ENCODE measurements around the gene DIRAS1. TPM values are rescaled to one million over a fixed set of nuclear protein-coding genes. Genes with fewer than 3 reads are reported as not detected.

DIRAS1 gene
- total and polyA plus RNA-seq, 4 donors: 0.01 to 0.09 (median 0.08) TPM; not detected in 1

- H3K9me3 ChIP-seq (ENCODE audit: control insufficient read depth in 4 of 4, low read length in 3 of 4): no peaks in the 10 kb centered on the region
- no peak for TF ChIP-seq GABPA (IDR thresholded peaks at IDR 0.05 in 1 of 2, conservative IDR thresholded peaks at IDR 0.05 in 1 of 2)
- TF ChIP-seq MAX (IDR thresholded peaks at IDR 0.05): no peak
- no peaks in the 10 kb centered on the region for H3K27me3 ChIP-seq (ENCODE audit: control insufficient read depth in 4 of 4, insufficient read depth in 4 of 4, low read length in 3 of 4)
- peak; percentile 97 for DNase-seq (ENCODE audit: low spot score)
- WGBS: 3% methylated on average over 77 of the region's 77 CpGs
- no peak within 1 kb of the TSS for H3K9ac ChIP-seq (ENCODE audit: low read depth in 1 of 2, low read length in 2 of 2)
- peak within 1 kb of the TSS in 2 of 3 donors; percentile 68 to 87 for H3K4me3 ChIP-seq (ENCODE audit: low read depth in 1 of 3, low read length in 3 of 3)
- H3K4me1 ChIP-seq (ENCODE audit: control insufficient read depth in 4 of 4, insufficient read depth in 4 of 4, low read length in 3 of 4): peaks cover 2 to 7% (median 4%) of the 10 kb centered on the region in 4 donors
- H3K36me3 ChIP-seq (ENCODE audit: control insufficient read depth in 4 of 4, insufficient read depth in 3 of 4, low read depth in 1 of 4, low read length in 3 of 4): no peaks in the 10 kb centered on the region
- H3K27ac ChIP-seq (ENCODE audit: low read depth in 1 of 2, low read length in 2 of 2): no peak within 1 kb of the TSS
Observed at GRCh38 chr19:2702170-2703076, 18.7 kb downstream of the DIRAS1 start, which contains the start of gene GNG7. GNG7 (minus strand) TSS chr19:2702694; CDS start chr19:2520688, 182,006 bp downstream.

- Histone ChIP-seq H3K36me3 (ENCODE audit: control insufficient read depth in 4 of 4, insufficient read depth in 3 of 4, low read depth in 1 of 4, low read length in 3 of 4) (no peaks in the 10 kb centered on the region), H3K27ac (ENCODE audit: low read depth in 1 of 2, low read length in 2 of 2) (no peak overlapping the region), H3K27me3 (ENCODE audit: control insufficient read depth in 4 of 4, insufficient read depth in 4 of 4, low read length in 3 of 4) (no peaks in the 10 kb centered on the region), H3K4me3 (ENCODE audit: low read depth in 1 of 3, low read length in 3 of 3) (peak overlapping the region in 2 of 3 donors; percentile 68 to 87), H3K9ac (ENCODE audit: low read depth in 1 of 2, low read length in 2 of 2) (no peak overlapping the region), H3K9me3 (ENCODE audit: control insufficient read depth in 4 of 4, low read length in 3 of 4) (no peaks in the 10 kb centered on the region), H3K4me1 (ENCODE audit: control insufficient read depth in 4 of 4, insufficient read depth in 4 of 4, low read length in 3 of 4) (peaks cover 2 to 7% (median 4%) of the 10 kb centered on the region in 4 donors)
- no peak for DNase-seq (ENCODE audit: low spot score)
- TF ChIP-seq NR2F2 (IDR thresholded peaks at IDR 0.05) (no peak), RAD21 (IDR thresholded peaks at IDR 0.05) (no peak), EGR1 (IDR thresholded peaks at IDR 0.05; ENCODE audit: low read depth in 2 of 2) (no peak)
- 19% methylated on average over 9 of the region's 9 CpGs for WGBS
Observed at GRCh38 chr19:2701361-2702169, 19.6 kb downstream of the DIRAS1 start.

- WGBS: 68% methylated on average over 26 of the region's 26 CpGs
- Histone ChIP-seq H3K27me3 (ENCODE audit: control insufficient read depth in 4 of 4, insufficient read depth in 4 of 4, low read length in 3 of 4) (no peaks in the 10 kb centered on the region), H3K36me3 (ENCODE audit: control insufficient read depth in 4 of 4, insufficient read depth in 3 of 4, low read depth in 1 of 4, low read length in 3 of 4) (no peaks in the 10 kb centered on the region), H3K9me3 (ENCODE audit: control insufficient read depth in 4 of 4, low read length in 3 of 4) (no peaks in the 10 kb centered on the region), H3K4me3 (ENCODE audit: low read depth in 1 of 3, low read length in 3 of 3) (no peak overlapping the region), H3K27ac (ENCODE audit: low read depth in 1 of 2, low read length in 2 of 2) (no peak overlapping the region), H3K4me1 (ENCODE audit: control insufficient read depth in 4 of 4, insufficient read depth in 4 of 4, low read length in 3 of 4) (peaks cover 2 to 7% (median 4%) of the 10 kb centered on the region in 4 donors), H3K9ac (ENCODE audit: low read depth in 1 of 2, low read length in 2 of 2) (no peak overlapping the region)
- no peak for DNase-seq (ENCODE audit: low spot score)
- TF ChIP-seq CTCF (IDR thresholded peaks at IDR 0.05; ENCODE audit: low read depth, low read length, missing input control) (no peak), JUND (IDR thresholded peaks at IDR 0.05) (no peak), MAX (IDR thresholded peaks at IDR 0.05) (no peak), ATF3 (IDR thresholded peaks at IDR 0.05) (no peak), RAD21 (IDR thresholded peaks at IDR 0.05) (no peak), HNF4A (conservative IDR thresholded peaks at IDR 0.05) (no peak), SP1 (IDR thresholded peaks at IDR 0.05) (no peak), GABPA (IDR thresholded peaks at IDR 0.05 in 1 of 2, conservative IDR thresholded peaks at IDR 0.05 in 1 of 2) (no peak), EGR1 (IDR thresholded peaks at IDR 0.05; ENCODE audit: low read depth in 2 of 2) (no peak), FOXA1 (IDR thresholded peaks at IDR 0.05) (no peak), HNF4G (IDR thresholded peaks at IDR 0.05) (no peak), YY1 (IDR thresholded peaks at IDR 0.05) (no peak), FOXA2 (IDR thresholded peaks at IDR 0.05) (no peak), ZBTB33 (IDR thresholded peaks at IDR 0.05) (no peak), RXRA (IDR thresholded peaks at IDR 0.05) (no peak)
Observed at GRCh38 chr19:2700660-2701360, 20.4 kb downstream of the DIRAS1 start.

Measured in liver (tissue), 9 donors.